Gastrocnemius medialis (tissue), 4 donors: ENCODE data around the gene KLK4. TPM values are rescaled to one million over a fixed set of nuclear protein-coding genes. Genes with fewer than 3 reads are reported as not detected.

Experiments
- ATAC-seq, 2 donors: fragments of 150-250 bp; one replicate each; pipeline ENCODE4 v1.9.1; 2016
- DNase-seq, 2 donors: peaks; one replicate each; pipeline ENCODE4 v3.0.0-alpha.2; 2019
- H3K27ac ChIP-seq, 4 donors: fragments of 200-600 bp; sonication (generic); 1 replicate in 1 of 4; 2 replicates in 3 of 4; pipeline ENCODE4 v1.5.1; 2016 to 2018; ENCODE audit warnings: mild to moderate bottlenecking in 2 of 4, moderate library complexity in 1 of 4
- H3K27me3 ChIP-seq, 3 donors: fragments of 200-600 bp; sonication (generic) in 2 of 3; 1 replicate in 1 of 3; 2 replicates in 2 of 3; pipeline versions ENCODE4 v1.5.1 to v1.6.0; 2016 to 2019; ENCODE audit warnings: mild to moderate bottlenecking in 1 of 3, moderate library complexity in 1 of 3
- H3K36me3 ChIP-seq, 2 donors: fragments of 200-600 bp; sonication (generic) in 1 of 2; one replicate each; pipeline ENCODE4 v1.5.1; 2017 to 2018
- H3K4me1 ChIP-seq, 2 donors: fragments of 200-600 bp; sonication (generic) in 1 of 2; one replicate each; pipeline ENCODE4 v1.5.1; 2016 to 2017; ENCODE audit warnings: mild to moderate bottlenecking in 2 of 2
- H3K4me3 ChIP-seq, 4 donors: fragments of 200-600 bp; sonication (generic) in 3 of 4; 1 replicate in 1 of 4; 2 replicates in 3 of 4; pipeline ENCODE4 v1.5.1; 2016 to 2019; ENCODE audit warnings: mild to moderate bottlenecking in 2 of 4
- H3K9me3 ChIP-seq, 3 donors: fragments of 200-600 bp; sonication (generic) in 2 of 3; 1 replicate in 1 of 3; 2 replicates in 2 of 3; pipeline ENCODE4 v1.5.1; 2016 to 2019
- POLR2A ChIP-seq, 2 donors: fragments of 450-650 bp; IDR thresholded peaks; one replicate each; pipeline ENCODE4 v1.6.1; 2017; ENCODE audit warnings: antibody characterized with exemption in 2 of 2, mild to moderate bottlenecking in 2 of 2, moderate library complexity in 2 of 2
- in situ Hi-C, 4 donors: fragments of 200-750 bp; cut with MboI; loops; one replicate each; pipeline versions ENCODE4 v1.15.0 to v1.8.0; 2017; ENCODE audit warnings: low sequenced_read_pairs in 4 of 4
- intact Hi-C: fragments of 100-400 bp; cut with DNase I; formaldehyde crosslinking; loops from one replicate; pipeline ENCODE4 v1.15.1; 2023; ENCODE audit warnings: low total_unique reads
- total RNA-seq, 4 donors: library from RNA; depleted of rRNA; stranded (reverse); fragments of >200 nt; gene quantifications; one replicate each; pipeline versions ENCODE4 v1.1.0 to v1.2.3, GENCODE V29; 2016
- TF ChIP-seq, protein P1 (sequence below), 5 experiments: fragments of 450-650 bp in 3 of 5; fragments of 200-600 bp in 2 of 5; sonication (generic) in 2 of 5; IDR thresholded peaks in 4 of 5; conservative IDR thresholded peaks in 1 of 5; 1 replicate in 4 of 5; 2 replicates in 1 of 5; pipeline ENCODE4 v1.5.1; 2016 to 2019; ENCODE audit warnings: antibody characterized with exemption in 5 of 5, mild to moderate bottlenecking in 3 of 5, moderate library complexity in 3 of 5

The KLK4 gene
- total RNA-seq, 4 donors from 2014 or later = not detected

DNA sequence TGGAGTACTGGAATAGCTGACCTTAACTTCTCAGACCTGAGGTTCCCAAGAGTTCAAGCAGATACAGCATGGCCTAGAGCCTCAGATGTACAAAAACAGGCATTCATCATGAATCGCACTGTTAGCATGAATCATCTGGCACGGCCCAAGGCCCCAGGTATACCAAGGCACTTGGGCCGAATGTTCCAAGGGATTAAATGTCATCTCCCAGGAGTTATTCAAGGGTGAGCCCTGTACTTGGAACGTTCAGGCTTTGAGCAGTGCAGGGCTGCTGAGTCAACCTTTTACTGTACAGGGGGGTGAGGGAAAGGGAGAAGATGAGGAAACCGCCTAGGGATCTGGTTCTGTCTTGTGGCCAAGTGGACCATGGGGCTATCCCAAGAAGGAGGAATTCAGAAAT is 50.2 kb downstream of the KLK4 start:
- TF ChIP-seq, protein P1, sequence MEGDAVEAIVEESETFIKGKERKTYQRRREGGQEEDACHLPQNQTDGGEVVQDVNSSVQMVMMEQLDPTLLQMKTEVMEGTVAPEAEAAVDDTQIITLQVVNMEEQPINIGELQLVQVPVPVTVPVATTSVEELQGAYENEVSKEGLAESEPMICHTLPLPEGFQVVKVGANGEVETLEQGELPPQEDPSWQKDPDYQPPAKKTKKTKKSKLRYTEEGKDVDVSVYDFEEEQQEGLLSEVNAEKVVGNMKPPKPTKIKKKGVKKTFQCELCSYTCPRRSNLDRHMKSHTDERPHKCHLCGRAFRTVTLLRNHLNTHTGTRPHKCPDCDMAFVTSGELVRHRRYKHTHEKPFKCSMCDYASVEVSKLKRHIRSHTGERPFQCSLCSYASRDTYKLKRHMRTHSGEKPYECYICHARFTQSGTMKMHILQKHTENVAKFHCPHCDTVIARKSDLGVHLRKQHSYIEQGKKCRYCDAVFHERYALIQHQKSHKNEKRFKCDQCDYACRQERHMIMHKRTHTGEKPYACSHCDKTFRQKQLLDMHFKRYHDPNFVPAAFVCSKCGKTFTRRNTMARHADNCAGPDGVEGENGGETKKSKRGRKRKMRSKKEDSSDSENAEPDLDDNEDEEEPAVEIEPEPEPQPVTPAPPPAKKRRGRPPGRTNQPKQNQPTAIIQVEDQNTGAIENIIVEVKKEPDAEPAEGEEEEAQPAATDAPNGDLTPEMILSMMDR (IDR thresholded peaks at IDR 0.05 in 4 of 5, conservative IDR thresholded peaks at IDR 0.05 in 1 of 5) = no peak
- no peak for TF ChIP-seq POLR2A (IDR thresholded peaks at IDR 0.05)
- no peaks in the 10 kb centered on the region for H3K4me1 ChIP-seq
- DNase-seq (no peak), ATAC-seq (no peak)
- no peak overlapping the region for H3K27ac ChIP-seq
- H3K27me3 ChIP-seq = peaks cover 0 to 2% (median 0%) of the 10 kb centered on the region in 3 donors
- no peak overlapping the region for H3K4me3 ChIP-seq
- no peaks in the 10 kb centered on the region for H3K36me3 ChIP-seq
- no peaks in the 10 kb centered on the region for H3K9me3 ChIP-seq
- in situ Hi-C loops (no loop called here), intact Hi-C loops (no loop called here)

DNA sequence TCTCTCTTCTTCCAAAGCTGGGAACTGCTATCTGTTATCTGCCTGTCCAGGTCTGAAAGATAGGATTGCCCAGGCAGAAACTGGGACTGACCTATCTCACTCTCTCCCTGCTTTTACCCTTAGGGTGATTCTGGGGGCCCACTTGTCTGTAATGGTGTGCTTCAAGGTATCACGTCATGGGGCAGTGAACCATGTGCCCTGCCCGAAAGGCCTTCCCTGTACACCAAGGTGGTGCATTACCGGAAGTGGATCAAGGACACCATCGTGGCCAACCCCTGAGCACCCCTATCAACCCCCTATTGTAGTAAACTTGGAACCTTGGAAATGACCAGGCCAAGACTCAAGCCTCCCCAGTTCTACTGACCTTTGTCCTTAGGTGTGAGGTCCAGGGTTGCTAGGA is 51.3 kb downstream of the KLK4 start:
- intact Hi-C loops (no loop called here), in situ Hi-C loops (no loop called here)
- no peak for ATAC-seq
- Histone ChIP-seq H3K4me1 (no peaks in the 10 kb centered on the region), H3K27me3 (peaks cover 0 to 2% (median 0%) of the 10 kb centered on the region in 3 donors), H3K4me3 (no peak overlapping the region), H3K27ac (no peak overlapping the region), H3K9me3 (no peaks in the 10 kb centered on the region), H3K36me3 (no peaks in the 10 kb centered on the region)
- TF ChIP-seq POLR2A (IDR thresholded peaks at IDR 0.05) = no peak
- TF ChIP-seq, protein P1 (IDR thresholded peaks at IDR 0.05 in 4 of 5, conservative IDR thresholded peaks at IDR 0.05 in 1 of 5) = no peak
- no peak for DNase-seq

- Histone ChIP-seq H3K27me3 (peaks cover 0 to 2% (median 0%) of the 10 kb centered on the region in 3 donors), H3K36me3 (no peaks in the 10 kb centered on the region), H3K27ac (no peak overlapping the region), H3K4me1 (no peaks in the 10 kb centered on the region), H3K4me3 (no peak overlapping the region), H3K9me3 (no peaks in the 10 kb centered on the region)
- no peak for ATAC-seq
- intact Hi-C loops = no loop called here
- TF ChIP-seq, protein P1 (IDR thresholded peaks at IDR 0.05 in 4 of 5, conservative IDR thresholded peaks at IDR 0.05 in 1 of 5) = no peak
- no peak for TF ChIP-seq POLR2A (IDR thresholded peaks at IDR 0.05)
- no peak for DNase-seq
- in situ Hi-C loops = no loop called here
These were observed 52.3 kb downstream of the KLK4 start for GRCh38 chr19:50858886-50859285.

GRCh38 chr19:50857366-50857765 is 53.8 kb downstream of the KLK4 start:
- peaks cover 0 to 2% (median 0%) of the 10 kb centered on the region in 3 donors for H3K27me3 ChIP-seq
- ATAC-seq (no peak), DNase-seq (no peak)
- intact Hi-C loops = no loop called here
- H3K36me3 ChIP-seq = no peaks in the 10 kb centered on the region
- no peaks in the 10 kb centered on the region for H3K9me3 ChIP-seq
- H3K4me1 ChIP-seq = no peaks in the 10 kb centered on the region
- H3K27ac ChIP-seq = no peak overlapping the region
- TF ChIP-seq POLR2A (IDR thresholded peaks at IDR 0.05) = no peak
- TF ChIP-seq, protein P1 (IDR thresholded peaks at IDR 0.05 in 4 of 5, conservative IDR thresholded peaks at IDR 0.05 in 1 of 5) = no peak
- no peak overlapping the region for H3K4me3 ChIP-seq
- in situ Hi-C loops = no loop called here

Other genes with a start within 250 kb of the KLK4 start
- gene SHANK1, start 191.6 kb downstream of the KLK4 start, total RNA-seq = under 1 TPM in 1 of 4 donors, not detected in 3; 0.68 TPM
- gene CLEC11A, start 188.0 kb downstream of the KLK4 start, total RNA-seq = 1 to 10 TPM; 2.1 to 5.0 (median 2.7) TPM
- gene GPR32, start 140.9 kb downstream of the KLK4 start, total RNA-seq = not detected
- gene ACP4, start 121.0 kb downstream of the KLK4 start, total RNA-seq = not detected
- under 1 TPM in 1 of 4 donors, not detected in 3; 0.41 TPM for gene KLK1, start 87.6 kb downstream of the KLK4 start, total RNA-seq
- gene KLK15, start 77.8 kb downstream of the KLK4 start, total RNA-seq = not detected
- not detected for gene KLK3, start 56.5 kb downstream of the KLK4 start, total RNA-seq
- gene KLK2, start 38.0 kb downstream of the KLK4 start, total RNA-seq = not detected
- gene KLK5, start 41.6 kb upstream of the KLK4 start, total RNA-seq = not detected
- gene KLK6, start 58.2 kb upstream of the KLK4 start, total RNA-seq = not detected
- gene KLK7, start 72.5 kb upstream of the KLK4 start, total RNA-seq = not detected
- not detected for gene KLK8, start 90.2 kb upstream of the KLK4 start, total RNA-seq
- gene KLK10, start 108.3 kb upstream of the KLK4 start, total RNA-seq = 1 to 10 TPM in 1 of 4 donors, not detected in 3; 1.6 TPM
- not detected for gene KLK11, start 115.2 kb upstream of the KLK4 start, total RNA-seq
- not detected for gene KLK12, start 123.6 kb upstream of the KLK4 start, total RNA-seq
- not detected for gene KLK13, start 153.7 kb upstream of the KLK4 start, total RNA-seq
- gene KLK14, start 171.5 kb upstream of the KLK4 start, total RNA-seq = not detected
- gene CTU1, start 197.0 kb upstream of the KLK4 start, total RNA-seq = 10 to 100 TPM in 2 of 4 donors, 1 to 10 TPM in 2; 5.8 to 11.9 (median 9.3) TPM
- 1 to 10 TPM in 2 of 4 donors, under 1 TPM in 1, not detected in 1; 0.72 to 1.4 (median 1.0) TPM for gene SIGLEC9, start 213.5 kb upstream of the KLK4 start, total RNA-seq
- under 1 TPM in 3 of 4 donors, not detected in 1; 0.13 to 0.97 (median 0.23) TPM for gene SIGLEC7, start 230.9 kb upstream of the KLK4 start, total RNA-seq